Measurements from ENCODE around the gene CIAO3. TPM values are rescaled to one million over a fixed set of nuclear protein-coding genes. Genes with fewer than 3 reads are reported as not detected.

The CIAO3 gene
- total RNA-seq, 1 donor from 2014 or later, result 34.5 TPM

GRCh38 chr16:766820-767640 lies 26.2 kb upstream of the CIAO3 start:
- DNase-seq (ENCODE audit: low read depth), result no peak
- H3K4me3 ChIP-seq (ENCODE audit: low read depth, low read length), result no peak overlapping the region
- TF ChIP-seq CTCF (IDR thresholded peaks at IDR 0.05; ENCODE audit: insufficient read depth, low read length, poor library complexity, severe bottlenecking), result no peak

DNA sequence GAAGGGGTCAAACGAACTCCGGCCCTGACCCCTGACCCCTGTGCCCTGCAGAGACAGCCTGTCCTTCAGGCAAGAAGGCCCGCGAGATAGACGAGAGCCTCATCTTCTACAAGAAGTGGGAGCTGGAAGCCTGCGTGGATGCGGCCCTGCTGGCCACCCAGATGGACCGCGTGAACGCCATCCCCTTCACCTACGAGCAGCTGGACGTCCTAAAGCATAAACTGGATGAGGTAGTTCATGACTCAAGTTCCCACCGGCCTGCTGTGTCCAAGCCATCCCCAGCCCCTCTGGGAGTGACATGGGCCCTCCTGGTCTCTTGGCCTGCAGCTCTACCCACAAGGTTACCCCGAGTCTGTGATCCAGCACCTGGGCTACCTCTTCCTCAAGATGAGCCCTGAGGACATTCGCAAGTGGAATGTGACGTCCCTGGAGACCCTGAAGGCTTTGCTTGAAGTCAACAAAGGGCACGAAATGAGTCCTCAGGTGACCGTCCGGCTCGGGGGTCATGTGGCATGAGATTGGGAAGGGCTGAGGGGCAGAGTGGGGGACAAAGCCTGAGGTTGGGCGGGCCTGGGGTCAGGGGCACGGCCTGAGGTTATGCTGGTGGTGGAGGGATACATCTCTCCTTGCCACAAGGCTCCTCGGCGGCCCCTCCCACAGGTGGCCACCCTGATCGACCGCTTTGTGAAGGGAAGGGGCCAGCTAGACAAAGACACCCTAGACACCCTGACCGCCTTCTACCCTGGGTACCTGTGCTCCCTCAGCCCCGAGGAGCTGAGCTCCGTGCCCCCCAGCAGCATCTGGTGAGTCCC lies 25.4 kb upstream of the CIAO3 start:
- no peaks in the 10 kb centered on the region for H3K36me3 ChIP-seq (ENCODE audit: control insufficient read depth, insufficient read depth, low read length)
- TF ChIP-seq CTCF (IDR thresholded peaks at IDR 0.05; ENCODE audit: insufficient read depth, low read length, poor library complexity, severe bottlenecking), result no peak
- H3K4me3 ChIP-seq (ENCODE audit: low read depth, low read length), result no peak overlapping the region
- DNase-seq (ENCODE audit: low read depth), result no peak
- no peaks in the 10 kb centered on the region for H3K27me3 ChIP-seq (ENCODE audit: control insufficient read depth, insufficient read depth, low read length)

More at GRCh38 chr16:766820-767640, 26.2 kb upstream of the CIAO3 start:
- Histone ChIP-seq H3K36me3 (ENCODE audit: control insufficient read depth, insufficient read depth, low read length) (no peaks in the 10 kb centered on the region), H3K27me3 (ENCODE audit: control insufficient read depth, insufficient read depth, low read length) (no peaks in the 10 kb centered on the region)

- H3K36me3 ChIP-seq (ENCODE audit: control insufficient read depth, insufficient read depth, low read length), result no peaks in the 10 kb centered on the region
- no peak for TF ChIP-seq CTCF (IDR thresholded peaks at IDR 0.05; ENCODE audit: insufficient read depth, low read length, poor library complexity, severe bottlenecking)
- no peak for DNase-seq (ENCODE audit: low read depth)
- H3K4me3 ChIP-seq (ENCODE audit: low read depth, low read length), result no peak overlapping the region
- H3K27me3 ChIP-seq (ENCODE audit: control insufficient read depth, insufficient read depth, low read length), result no peaks in the 10 kb centered on the region
Measured at GRCh38 chr16:765488-765865, 24.7 kb upstream of the CIAO3 start.

DNA sequence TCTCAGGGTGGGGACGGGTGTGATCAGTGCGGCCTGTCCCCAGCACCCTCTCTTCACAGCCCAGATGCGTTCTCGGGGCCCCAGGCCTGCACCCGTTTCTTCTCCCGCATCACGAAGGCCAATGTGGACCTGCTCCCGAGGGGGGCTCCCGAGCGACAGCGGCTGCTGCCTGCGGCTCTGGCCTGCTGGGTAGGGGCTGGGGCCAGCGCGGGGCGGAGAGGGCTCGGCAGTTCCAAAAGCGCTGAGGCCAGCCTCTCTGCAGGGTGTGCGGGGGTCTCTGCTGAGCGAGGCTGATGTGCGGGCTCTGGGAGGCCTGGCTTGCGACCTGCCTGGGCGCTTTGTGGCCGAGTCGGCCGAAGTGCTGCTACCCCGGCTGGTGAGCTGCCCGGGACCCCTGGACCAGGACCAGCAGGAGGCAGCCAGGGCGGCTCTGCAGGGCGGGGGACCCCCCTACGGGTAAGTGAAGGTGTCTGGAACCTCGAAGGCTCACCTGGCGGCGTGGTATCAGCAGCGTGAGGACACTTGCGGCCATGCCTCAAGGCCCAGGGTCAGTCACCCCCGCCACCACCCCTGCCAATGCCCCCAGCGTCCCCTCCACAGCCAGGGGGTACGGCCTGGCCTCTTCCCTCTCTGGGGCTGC lies 24.2 kb upstream of the CIAO3 start:
- Histone ChIP-seq H3K4me3 (ENCODE audit: low read depth, low read length) (no peak overlapping the region), H3K36me3 (ENCODE audit: control insufficient read depth, insufficient read depth, low read length) (no peaks in the 10 kb centered on the region), H3K27me3 (ENCODE audit: control insufficient read depth, insufficient read depth, low read length) (no peaks in the 10 kb centered on the region)
- TF ChIP-seq CTCF (IDR thresholded peaks at IDR 0.05; ENCODE audit: insufficient read depth, low read length, poor library complexity, severe bottlenecking), result no peak
- no peak for DNase-seq (ENCODE audit: low read depth)

DNA sequence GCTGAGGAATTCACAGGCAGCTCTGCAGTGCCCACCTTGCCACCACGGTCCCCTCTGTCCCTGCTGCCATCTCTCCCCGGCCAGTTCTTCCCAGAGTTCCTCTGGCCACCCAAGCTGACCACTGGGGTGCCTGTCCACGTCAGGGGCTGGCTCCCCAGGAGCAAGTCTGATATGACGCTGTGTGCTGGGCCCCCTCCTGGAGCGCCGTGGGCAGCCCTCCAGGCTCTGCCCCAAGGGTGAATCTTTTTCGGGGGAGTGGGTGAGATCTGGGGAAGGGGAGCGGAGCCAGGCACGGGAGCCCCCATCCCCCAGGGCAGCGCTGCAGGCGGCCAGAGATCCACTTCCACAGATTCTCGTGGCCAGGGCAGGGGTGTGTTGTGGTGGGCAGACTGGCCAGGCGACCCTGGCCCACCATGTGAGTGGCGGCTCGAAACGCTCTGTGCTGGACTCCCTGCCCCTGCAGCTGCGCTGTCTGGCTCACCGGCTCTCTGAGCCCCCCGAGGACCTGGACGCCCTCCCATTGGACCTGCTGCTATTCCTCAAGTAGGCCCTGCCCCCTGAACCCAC lies 23.5 kb upstream of the CIAO3 start:
- no peak overlapping the region for H3K4me3 ChIP-seq (ENCODE audit: low read depth, low read length)
- no peaks in the 10 kb centered on the region for H3K27me3 ChIP-seq (ENCODE audit: control insufficient read depth, insufficient read depth, low read length)
- no peak for TF ChIP-seq CTCF (IDR thresholded peaks at IDR 0.05; ENCODE audit: insufficient read depth, low read length, poor library complexity, severe bottlenecking)
- DNase-seq (ENCODE audit: low read depth), result no peak
- H3K36me3 ChIP-seq (ENCODE audit: control insufficient read depth, insufficient read depth, low read length), result no peaks in the 10 kb centered on the region
